Glutamatergic neuron (in vitro differentiated cells): ENCODE data around the gene CEP112. TPM values are rescaled to one million over a fixed set of nuclear protein-coding genes. Genes with fewer than 3 reads are reported as not detected.

Source experiments
- DNase-seq: peaks from one replicate; pipeline ENCODE4 v3.0.0; 2022
- H3K27ac Mint-ChIP-seq: one replicate; pipeline ENCODE4 v1.8.0; 2020; ENCODE audit warnings: mild to moderate bottlenecking, mixed read lengths, inconsistent platforms; ENCODE audit not compliant: unreplicated experiment
- H3K27me3 Mint-ChIP-seq: one replicate; pipeline ENCODE4 v1.8.0; 2020; ENCODE audit warnings: mild to moderate bottlenecking, moderate library complexity, mixed read lengths, inconsistent platforms; ENCODE audit not compliant: unreplicated experiment
- H3K36me3 Mint-ChIP-seq: one replicate; pipeline ENCODE4 v1.8.0; 2020; ENCODE audit warnings: mild to moderate bottlenecking, mixed read lengths, inconsistent platforms; ENCODE audit not compliant: unreplicated experiment
- H3K4me1 Mint-ChIP-seq: one replicate; pipeline ENCODE4 v1.8.0; 2020; ENCODE audit warnings: mild to moderate bottlenecking, low read depth, mixed read lengths, inconsistent platforms; ENCODE audit not compliant: unreplicated experiment
- H3K4me3 Mint-ChIP-seq: one replicate; pipeline ENCODE4 v1.8.0; 2020; ENCODE audit warnings: mild to moderate bottlenecking, mixed read lengths, inconsistent platforms; ENCODE audit not compliant: unreplicated experiment
- H3K9me3 Mint-ChIP-seq: one replicate; pipeline ENCODE4 v1.8.0; 2020; ENCODE audit warnings: mild to moderate bottlenecking, moderate library complexity, mixed read lengths, inconsistent platforms; ENCODE audit not compliant: unreplicated experiment
- total RNA-seq: library from RNA; stranded (reverse); fragmentation: NEBNext Ultra II Directional; extraction: Animal tissue kit (Norgen Biotek cat#: 25700); gene quantifications from one replicate; pipeline ENCODE4 v1.2.1, GENCODE V29; 2021; ENCODE audit not compliant: unreplicated experiment
- TF ChIP-seq, protein P1 (sequence below): fragments of 200-600 bp; sonication (generic); IDR thresholded peaks from one replicate; pipeline ENCODE4 v1.5.0; 2021; ENCODE audit not compliant: partially characterized antibody, unreplicated experiment

CEP112 gene
- total RNA-seq, 1 donor from 2014 or later = 8.5 TPM

DNA sequence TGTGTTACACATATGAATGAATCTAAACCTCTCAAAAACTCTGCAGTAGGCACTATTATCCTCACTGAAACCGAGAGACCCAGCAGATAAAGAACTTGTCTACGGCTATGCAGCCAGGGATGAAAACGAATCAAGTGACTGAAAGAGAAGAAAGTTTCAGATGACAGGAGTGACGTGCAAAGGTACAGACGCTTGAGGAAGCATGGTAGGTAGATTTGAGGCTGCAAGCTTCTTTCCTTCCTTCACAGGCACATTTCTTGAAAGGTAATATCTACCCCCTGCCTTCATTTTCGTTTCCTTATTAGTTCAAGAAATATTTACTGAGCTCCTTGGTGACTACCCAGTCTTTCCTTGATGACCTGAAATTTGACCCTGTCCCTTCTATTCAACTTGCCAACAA is 418.9 kb downstream of the CEP112 start:
- H3K27me3 Mint-ChIP-seq = no peaks in the 10 kb centered on the region
- TF ChIP-seq, protein P1, sequence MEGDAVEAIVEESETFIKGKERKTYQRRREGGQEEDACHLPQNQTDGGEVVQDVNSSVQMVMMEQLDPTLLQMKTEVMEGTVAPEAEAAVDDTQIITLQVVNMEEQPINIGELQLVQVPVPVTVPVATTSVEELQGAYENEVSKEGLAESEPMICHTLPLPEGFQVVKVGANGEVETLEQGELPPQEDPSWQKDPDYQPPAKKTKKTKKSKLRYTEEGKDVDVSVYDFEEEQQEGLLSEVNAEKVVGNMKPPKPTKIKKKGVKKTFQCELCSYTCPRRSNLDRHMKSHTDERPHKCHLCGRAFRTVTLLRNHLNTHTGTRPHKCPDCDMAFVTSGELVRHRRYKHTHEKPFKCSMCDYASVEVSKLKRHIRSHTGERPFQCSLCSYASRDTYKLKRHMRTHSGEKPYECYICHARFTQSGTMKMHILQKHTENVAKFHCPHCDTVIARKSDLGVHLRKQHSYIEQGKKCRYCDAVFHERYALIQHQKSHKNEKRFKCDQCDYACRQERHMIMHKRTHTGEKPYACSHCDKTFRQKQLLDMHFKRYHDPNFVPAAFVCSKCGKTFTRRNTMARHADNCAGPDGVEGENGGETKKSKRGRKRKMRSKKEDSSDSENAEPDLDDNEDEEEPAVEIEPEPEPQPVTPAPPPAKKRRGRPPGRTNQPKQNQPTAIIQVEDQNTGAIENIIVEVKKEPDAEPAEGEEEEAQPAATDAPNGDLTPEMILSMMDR = no peak
- H3K4me1 Mint-ChIP-seq = no peaks in the 10 kb centered on the region
- no peak overlapping the region for H3K4me3 Mint-ChIP-seq
- no peaks in the 10 kb centered on the region for H3K9me3 Mint-ChIP-seq
- no peak overlapping the region for H3K27ac Mint-ChIP-seq
- DNase-seq = no peak
- no peaks in the 10 kb centered on the region for H3K36me3 Mint-ChIP-seq

DNA sequence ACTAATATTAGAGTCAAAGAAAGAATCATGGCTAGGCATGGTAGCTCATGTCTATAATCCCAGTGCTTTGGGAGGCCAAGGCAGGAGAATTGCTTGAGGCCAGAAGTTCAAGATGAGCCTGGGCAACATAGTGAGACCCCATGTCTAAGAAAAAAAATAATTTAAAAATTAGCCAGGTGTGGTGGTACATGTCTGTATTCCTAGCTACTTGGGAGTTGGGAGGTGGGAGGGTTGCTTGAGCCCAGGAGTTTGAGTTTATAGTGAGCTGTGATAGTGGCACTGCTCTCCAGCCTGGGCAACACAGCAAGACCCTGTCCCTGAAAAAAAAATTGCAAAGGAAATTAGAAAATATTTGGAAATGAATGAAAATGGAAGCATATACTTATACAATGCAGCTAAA is 420.2 kb downstream of the CEP112 start:
- H3K27me3 Mint-ChIP-seq = no peaks in the 10 kb centered on the region
- no peak overlapping the region for H3K27ac Mint-ChIP-seq
- no peaks in the 10 kb centered on the region for H3K9me3 Mint-ChIP-seq
- no peak for DNase-seq
- no peaks in the 10 kb centered on the region for H3K4me1 Mint-ChIP-seq
- no peaks in the 10 kb centered on the region for H3K36me3 Mint-ChIP-seq
- H3K4me3 Mint-ChIP-seq = no peak overlapping the region
- TF ChIP-seq, protein P1 = no peak

- TF ChIP-seq, protein P1 = no peak
- H3K36me3 Mint-ChIP-seq = no peaks in the 10 kb centered on the region
- no peaks in the 10 kb centered on the region for H3K27me3 Mint-ChIP-seq
- DNase-seq = no peak
- no peaks in the 10 kb centered on the region for H3K9me3 Mint-ChIP-seq
- H3K4me1 Mint-ChIP-seq = no peaks in the 10 kb centered on the region
- no peak overlapping the region for H3K4me3 Mint-ChIP-seq
- H3K27ac Mint-ChIP-seq = no peak overlapping the region
Measured at GRCh38 chr17:65763786-65764185, 428.1 kb downstream of the CEP112 start.

DNA sequence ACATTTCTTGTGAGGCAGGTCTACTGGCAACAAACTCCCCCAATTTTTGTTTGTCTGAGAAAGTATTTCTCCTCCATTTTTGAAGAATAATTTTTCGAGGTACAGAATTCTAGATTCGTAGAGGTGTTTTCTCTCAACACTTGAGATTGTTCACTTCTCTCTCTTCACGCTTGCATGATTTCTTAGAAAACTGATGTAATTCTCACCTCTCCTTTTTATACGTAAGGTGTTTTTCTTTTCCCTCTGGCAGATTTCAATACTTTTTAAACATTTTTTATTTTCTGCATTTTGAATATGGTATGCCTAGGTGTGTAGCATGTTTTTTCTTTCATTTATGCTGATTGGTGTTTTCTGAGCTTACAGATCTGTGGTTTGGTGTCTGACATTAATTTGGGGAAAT is 429.0 kb downstream of the CEP112 start:
- Mint-ChIP-seq H3K27ac (no peak overlapping the region), H3K4me1 (no peaks in the 10 kb centered on the region), H3K27me3 (no peaks in the 10 kb centered on the region), H3K4me3 (no peak overlapping the region), H3K9me3 (no peaks in the 10 kb centered on the region), H3K36me3 (no peaks in the 10 kb centered on the region)
- no peak for DNase-seq
- TF ChIP-seq, protein P1 = no peak

DNA sequence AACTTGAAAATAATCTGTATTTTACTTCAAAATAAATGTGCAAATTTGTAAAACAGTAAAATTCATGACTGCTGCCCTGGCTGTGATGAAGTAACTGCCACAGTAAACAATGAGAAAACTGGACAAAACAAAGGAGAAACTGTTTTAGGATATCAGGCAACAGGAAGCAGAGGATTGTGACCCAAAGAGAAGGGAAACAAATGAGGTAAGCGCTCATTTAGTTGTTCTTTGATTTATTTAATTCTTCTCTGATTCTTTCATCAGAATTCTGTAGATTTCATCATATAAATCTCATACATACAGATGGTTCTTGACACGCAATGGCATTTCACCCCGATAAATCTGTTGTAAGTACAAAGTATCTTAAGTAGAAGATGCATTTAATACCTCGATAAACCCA is 432.4 kb downstream of the CEP112 start:
- no peak for DNase-seq
- Mint-ChIP-seq H3K36me3 (no peaks in the 10 kb centered on the region), H3K4me1 (no peaks in the 10 kb centered on the region), H3K4me3 (no peak overlapping the region), H3K9me3 (no peaks in the 10 kb centered on the region), H3K27ac (no peak overlapping the region), H3K27me3 (no peaks in the 10 kb centered on the region)
- TF ChIP-seq, protein P1 = no peak
